Measurements from ENCODE around the gene RBPMS2. TPM values are rescaled to one million over a fixed set of nuclear protein-coding genes. Genes with fewer than 3 reads are reported as not detected.

Gene RBPMS2
- total RNA-seq, 2 experiments from 2014 or later = 0.12 TPM; not detected in 1

DNA sequence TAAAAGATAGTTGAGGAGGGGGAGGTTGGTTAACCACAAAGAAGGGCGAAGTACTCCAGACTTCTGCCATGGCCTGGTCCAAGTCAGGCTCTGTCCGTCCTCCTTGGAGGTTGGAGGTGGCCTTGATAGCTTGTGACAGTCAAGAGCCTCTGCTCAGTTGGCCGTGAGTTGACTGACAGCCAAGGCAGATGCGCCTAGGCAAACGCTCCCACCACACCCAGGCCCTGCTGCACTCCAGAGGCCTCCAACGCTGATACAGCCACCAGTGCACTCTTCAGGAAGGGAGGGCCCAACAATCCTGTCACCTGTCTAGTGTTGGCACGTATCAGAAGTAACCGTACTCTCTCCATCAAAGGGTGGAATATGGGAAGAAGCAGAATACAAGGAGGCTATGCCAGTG lies 9.3 kb downstream of the RBPMS2 start:
- H3K27ac Mint-ChIP-seq = no peak overlapping the region
- intact Hi-C loops (cut with micrococcal nuclease) = no loop called here
- no peak overlapping the region for H3K4me3 Mint-ChIP-seq
- no peaks in the 10 kb centered on the region for H3K4me1 Mint-ChIP-seq (ENCODE audit: low read depth)
- H3K27me3 Mint-ChIP-seq = no peaks in the 10 kb centered on the region
- DNase-seq = no peak
- ChIA-PET POLR2A (no interaction called here), CTCF (interaction anchor here (2.3 to 4.2 kb wide), 2 partner anchors 44 to 140 kb away, joined by 6 to 25 read pairs; no protein-coding TSS in a partner anchor)
- H3K36me3 Mint-ChIP-seq = no peaks in the 10 kb centered on the region
- no peaks in the 10 kb centered on the region for H3K9me3 Mint-ChIP-seq

DNA sequence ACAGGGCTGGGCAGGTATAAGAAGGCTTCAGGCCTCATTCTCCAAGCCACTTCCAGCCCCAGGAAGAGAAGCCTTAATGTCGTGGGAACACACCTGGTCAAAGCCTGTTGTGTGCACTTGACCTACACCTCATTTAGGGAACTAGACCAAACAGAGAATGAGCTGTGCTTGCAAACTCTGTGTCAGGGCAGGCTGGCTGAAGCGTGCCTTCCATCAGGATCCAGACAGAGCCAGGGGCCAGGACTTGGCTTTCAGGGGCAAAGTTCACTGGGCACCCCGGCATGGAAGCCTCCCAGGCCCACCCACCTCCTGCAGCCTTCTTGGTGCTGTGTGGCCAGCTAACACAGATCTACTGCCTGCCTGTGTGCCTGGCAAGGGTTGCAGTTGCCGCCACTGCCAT lies 11.5 kb downstream of the RBPMS2 start:
- Mint-ChIP-seq H3K9me3 (no peaks in the 10 kb centered on the region), H3K27ac (no peak overlapping the region), H3K4me3 (no peak overlapping the region), H3K36me3 (no peaks in the 10 kb centered on the region), H3K4me1 (ENCODE audit: low read depth) (no peaks in the 10 kb centered on the region), H3K27me3 (no peaks in the 10 kb centered on the region)
- no peak for DNase-seq
- intact Hi-C loops (cut with micrococcal nuclease) = no loop called here
- POLR2A ChIA-PET = interaction anchor here (0.6 kb wide), 1 partner anchor 91 kb away, joined by 3 read pairs; no protein-coding TSS in a partner anchor
- CTCF ChIA-PET = no interaction called here

DNA sequence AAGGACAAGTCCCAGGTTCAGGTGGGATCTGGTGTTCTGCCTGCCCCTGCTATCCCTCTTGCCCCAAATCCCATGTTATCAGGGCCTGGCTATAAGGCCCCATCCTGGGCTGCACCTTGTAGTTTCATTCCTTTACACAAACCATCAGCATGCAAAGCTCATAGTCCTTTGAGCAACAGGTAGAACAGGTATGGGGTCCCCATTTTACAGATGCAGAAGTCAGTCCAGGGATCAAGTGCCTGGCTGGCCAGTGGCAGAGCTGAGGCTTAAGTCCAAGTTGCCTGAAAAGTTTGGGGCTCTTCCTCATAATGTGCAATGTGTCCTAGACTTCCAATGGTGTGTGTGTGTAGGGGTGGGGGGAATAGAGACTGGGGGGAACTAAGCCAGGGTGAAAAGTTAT lies 11.9 kb downstream of the RBPMS2 start:
- DNase-seq = no peak
- POLR2A ChIA-PET = interaction anchor here (0.6 kb wide), 1 partner anchor 92 kb away, joined by 3 read pairs; no protein-coding TSS in a partner anchor
- no peaks in the 10 kb centered on the region for H3K9me3 Mint-ChIP-seq
- H3K4me3 Mint-ChIP-seq = no peak overlapping the region
- H3K27ac Mint-ChIP-seq = no peak overlapping the region
- CTCF ChIA-PET = no interaction called here
- H3K36me3 Mint-ChIP-seq = no peaks in the 10 kb centered on the region
- intact Hi-C loops (cut with micrococcal nuclease) = no loop called here
- no peaks in the 10 kb centered on the region for H3K27me3 Mint-ChIP-seq
- H3K4me1 Mint-ChIP-seq (ENCODE audit: low read depth) = no peaks in the 10 kb centered on the region

DNA sequence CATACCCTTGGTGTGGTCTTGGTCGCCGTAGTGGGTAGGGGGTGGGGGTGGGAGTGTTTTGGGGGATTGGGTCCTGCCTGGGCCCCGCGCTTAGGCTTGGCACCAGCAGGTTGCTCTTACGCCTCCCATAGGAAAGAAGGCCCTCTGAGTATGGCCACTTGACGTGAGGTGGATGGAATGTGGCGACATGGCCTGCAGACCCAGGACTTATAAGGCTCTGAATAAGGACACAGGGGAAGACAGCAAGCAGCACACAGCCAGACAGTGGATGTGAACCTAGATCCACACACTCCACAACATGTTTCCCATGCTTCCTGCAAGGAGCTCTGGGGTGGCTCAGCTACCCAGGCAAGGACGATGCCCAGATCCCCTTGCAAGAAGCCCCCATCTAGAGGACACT lies 12.4 kb downstream of the RBPMS2 start:
- ChIA-PET CTCF (no interaction called here), POLR2A (interaction anchor here (0.6 kb wide), 1 partner anchor 92 kb away, joined by 3 read pairs; no protein-coding TSS in a partner anchor)
- intact Hi-C loops (cut with micrococcal nuclease) = no loop called here
- Mint-ChIP-seq H3K27ac (no peak overlapping the region), H3K36me3 (no peaks in the 10 kb centered on the region), H3K27me3 (no peaks in the 10 kb centered on the region), H3K4me1 (ENCODE audit: low read depth) (no peaks in the 10 kb centered on the region), H3K9me3 (no peaks in the 10 kb centered on the region), H3K4me3 (no peak overlapping the region)
- no peak for DNase-seq

DNA sequence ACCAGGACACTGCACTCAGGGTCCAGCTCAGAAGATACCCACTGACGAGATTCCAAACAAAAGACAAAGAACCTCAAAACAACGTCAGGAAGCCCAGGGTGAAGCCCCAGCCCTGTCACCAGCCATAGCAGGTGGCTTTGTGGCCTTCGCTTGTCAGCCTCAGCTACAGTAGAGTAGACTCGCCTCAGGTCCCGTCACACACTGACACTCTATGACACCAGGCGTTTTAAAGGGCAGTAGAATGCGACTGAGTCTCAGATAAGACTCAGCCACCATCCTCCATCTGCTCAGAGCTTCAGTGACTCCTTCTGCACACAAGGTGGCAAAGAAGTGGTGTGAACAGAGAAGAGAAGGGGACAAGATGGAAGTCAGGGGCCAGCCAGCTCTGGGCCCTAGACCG lies 12.8 kb downstream of the RBPMS2 start:
- H3K27me3 Mint-ChIP-seq = no peaks in the 10 kb centered on the region
- H3K4me1 Mint-ChIP-seq (ENCODE audit: low read depth) = no peaks in the 10 kb centered on the region
- intact Hi-C loops (cut with micrococcal nuclease) = no loop called here
- H3K36me3 Mint-ChIP-seq = no peaks in the 10 kb centered on the region
- no peaks in the 10 kb centered on the region for H3K9me3 Mint-ChIP-seq
- POLR2A ChIA-PET = no interaction called here
- H3K27ac Mint-ChIP-seq = no peak overlapping the region
- CTCF ChIA-PET = no interaction called here
- DNase-seq = no peak
- no peak overlapping the region for H3K4me3 Mint-ChIP-seq

DNA sequence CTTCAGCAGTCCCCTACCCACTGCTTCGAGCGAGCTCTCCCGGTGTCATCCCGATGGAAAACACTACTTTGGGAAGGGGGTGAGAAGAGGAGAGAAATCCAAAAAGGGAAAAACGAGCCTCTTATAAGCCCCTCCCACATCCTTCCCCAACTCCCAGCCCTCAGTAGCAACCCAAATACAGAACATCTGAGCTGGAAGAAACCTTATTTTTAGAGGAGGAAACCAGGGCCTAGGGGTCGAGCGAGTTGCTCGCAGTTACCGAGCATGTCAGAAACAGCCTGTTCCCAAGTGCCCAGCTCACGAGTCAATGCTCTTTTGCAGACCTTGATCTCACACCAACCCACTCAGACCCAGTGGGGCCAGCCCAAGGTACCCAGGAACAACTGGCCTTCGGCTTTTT lies 14.2 kb downstream of the RBPMS2 start:
- intact Hi-C loops (cut with micrococcal nuclease) = no loop called here
- no peaks in the 10 kb centered on the region for H3K27me3 Mint-ChIP-seq
- no peak for DNase-seq
- no peaks in the 10 kb centered on the region for H3K4me1 Mint-ChIP-seq (ENCODE audit: low read depth)
- H3K36me3 Mint-ChIP-seq = no peaks in the 10 kb centered on the region
- H3K4me3 Mint-ChIP-seq = no peak overlapping the region
- POLR2A ChIA-PET = no interaction called here
- H3K9me3 Mint-ChIP-seq = no peaks in the 10 kb centered on the region
- H3K27ac Mint-ChIP-seq = no peak overlapping the region
- CTCF ChIA-PET = interaction anchor here (0.6 kb wide), 1 partner anchor 11 kb away, joined by 4 read pairs; no protein-coding TSS in a partner anchor

DNA sequence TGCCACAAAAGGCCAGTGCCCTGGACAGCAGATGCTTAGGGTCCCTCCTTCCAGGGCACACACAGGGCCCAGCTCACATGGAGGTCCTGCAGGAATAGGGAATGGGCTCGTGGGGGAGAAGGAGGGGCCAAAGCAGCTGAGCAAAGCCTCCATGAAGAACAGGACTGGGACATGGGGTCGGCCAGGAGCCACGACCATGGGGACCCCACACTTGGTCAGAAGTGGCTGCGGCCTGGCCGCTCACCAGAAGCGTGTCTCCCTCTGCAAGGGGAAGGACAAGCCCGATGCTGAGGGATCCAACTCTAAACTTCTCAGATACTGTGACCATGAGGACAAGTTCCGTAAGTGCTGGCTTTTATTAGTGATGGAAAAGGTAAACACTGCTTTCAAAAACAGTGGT lies 15.3 kb downstream of the RBPMS2 start:
- Mint-ChIP-seq H3K4me3 (no peak overlapping the region), H3K27me3 (peaks cover 1% of the 10 kb centered on the region), H3K27ac (no peak overlapping the region), H3K9me3 (no peaks in the 10 kb centered on the region), H3K36me3 (no peaks in the 10 kb centered on the region), H3K4me1 (ENCODE audit: low read depth) (no peaks in the 10 kb centered on the region)
- ChIA-PET CTCF (no interaction called here), POLR2A (no interaction called here)
- intact Hi-C loops (cut with micrococcal nuclease) = no loop called here
- DNase-seq = no peak

DNA sequence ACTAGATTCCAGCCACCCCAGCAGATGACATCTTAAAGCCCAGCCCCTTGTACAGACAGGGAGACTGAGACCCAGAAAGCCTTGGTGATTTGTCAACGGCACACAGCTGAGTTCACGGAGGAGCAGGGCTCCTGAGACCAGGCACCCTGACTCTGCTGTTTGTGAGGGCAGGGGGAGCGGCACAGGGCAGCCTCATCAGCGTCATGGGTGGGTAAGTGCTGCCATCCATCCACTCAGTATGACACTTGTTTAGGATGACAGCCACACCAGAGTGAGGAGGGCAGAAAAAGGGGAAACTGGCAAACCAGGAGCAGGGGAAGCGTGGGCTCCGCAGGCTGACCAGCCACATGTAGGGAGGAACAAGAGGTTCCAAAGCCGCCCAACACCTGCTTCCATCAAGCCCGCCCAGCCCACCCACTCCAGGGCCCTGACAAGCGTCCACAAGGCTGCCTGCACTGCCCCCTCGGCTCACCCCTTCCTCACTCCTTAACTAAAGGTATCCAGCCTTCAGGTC lies 19.9 kb downstream of the RBPMS2 start:
- Mint-ChIP-seq H3K9me3 (no peaks in the 10 kb centered on the region), H3K4me3 (no peak overlapping the region), H3K27me3 (peaks cover 1% of the 10 kb centered on the region), H3K4me1 (ENCODE audit: low read depth) (no peaks in the 10 kb centered on the region), H3K27ac (no peak overlapping the region), H3K36me3 (no peaks in the 10 kb centered on the region)
- CTCF ChIA-PET = interaction anchor here (0.6 kb wide), 1 partner anchor 218 kb away, joined by 3 read pairs; no protein-coding TSS in a partner anchor
- POLR2A ChIA-PET = no interaction called here
- no peak for DNase-seq
- intact Hi-C loops (cut with micrococcal nuclease) = no loop called here

DNA sequence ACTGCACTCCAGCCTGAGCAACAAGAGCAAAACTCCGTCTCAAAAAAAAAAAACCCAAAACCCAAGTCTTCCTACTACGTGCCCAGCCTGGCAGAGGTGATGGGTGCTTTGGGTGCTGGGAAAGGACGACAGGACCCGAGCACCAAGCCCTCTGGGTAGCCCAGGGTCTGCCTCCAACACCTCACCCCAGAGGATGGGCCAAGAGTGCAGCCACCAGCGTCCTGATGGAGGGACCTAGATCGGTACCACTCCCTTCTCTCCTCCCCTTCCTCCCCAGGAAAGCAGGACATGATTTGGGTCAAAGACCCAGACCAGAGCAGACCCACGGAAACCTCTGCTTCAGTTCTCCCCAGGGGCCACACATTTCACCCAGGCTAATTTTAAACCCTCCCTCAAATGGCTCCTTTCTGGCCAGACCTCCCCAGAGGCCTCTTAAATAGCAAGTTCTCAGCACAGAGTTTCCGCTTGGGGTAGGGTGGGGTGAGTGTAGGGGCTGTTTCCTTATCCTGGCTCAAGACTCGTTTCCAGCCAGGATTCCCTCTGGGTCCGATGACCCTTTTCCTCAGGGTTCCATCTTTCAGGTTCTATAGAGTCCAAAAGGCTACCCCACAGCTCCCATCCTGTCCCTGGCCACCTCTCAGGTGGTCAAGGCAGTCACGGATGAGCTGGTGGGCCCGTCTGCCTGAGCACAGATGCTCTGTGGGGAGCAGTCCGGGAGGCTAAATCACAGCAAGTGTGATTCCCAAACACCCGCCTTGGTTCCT lies 20.5 kb downstream of the RBPMS2 start:
- ChIA-PET POLR2A (no interaction called here), CTCF (no interaction called here)
- intact Hi-C loops (cut with micrococcal nuclease) = no loop called here
- Mint-ChIP-seq H3K27ac (no peak overlapping the region), H3K36me3 (no peaks in the 10 kb centered on the region), H3K27me3 (peaks cover 1% of the 10 kb centered on the region), H3K4me3 (no peak overlapping the region), H3K4me1 (ENCODE audit: low read depth) (no peaks in the 10 kb centered on the region), H3K9me3 (no peaks in the 10 kb centered on the region)
- no peak for DNase-seq

DNA sequence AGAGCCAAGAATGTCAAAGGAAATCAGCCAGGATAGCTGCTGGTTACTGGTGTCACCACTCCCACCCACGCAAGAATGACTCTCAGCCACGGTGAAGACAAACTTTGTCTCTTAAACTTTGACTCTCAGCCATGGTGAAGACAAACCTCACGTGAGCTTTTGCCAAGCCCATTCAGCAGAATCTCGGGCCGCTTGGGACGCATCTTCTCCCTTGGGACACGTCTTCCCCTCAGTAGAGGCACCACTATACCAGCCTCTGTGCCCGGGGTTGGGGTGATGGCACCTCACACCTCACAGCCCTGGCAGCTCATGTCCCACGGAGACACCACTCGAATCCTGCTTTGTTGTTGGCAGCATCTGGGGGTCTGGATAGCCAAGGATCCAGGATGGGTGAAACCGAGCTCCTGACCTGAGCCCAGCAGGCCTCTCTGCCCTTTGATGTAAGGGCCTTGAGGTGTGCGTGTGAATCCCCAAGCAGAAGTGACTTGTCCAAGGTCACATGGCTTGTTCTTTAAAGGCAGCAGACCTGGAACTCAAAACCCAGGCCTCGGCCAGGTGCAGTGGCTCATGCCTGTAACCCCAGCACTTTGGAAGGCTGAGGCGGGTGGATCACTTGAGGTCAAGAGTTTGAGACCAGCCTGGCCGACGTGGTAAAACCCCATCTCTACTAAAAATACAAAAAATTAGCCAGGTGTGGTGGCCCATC lies 21.8 kb downstream of the RBPMS2 start:
- no peak overlapping the region for H3K4me3 Mint-ChIP-seq
- no peaks in the 10 kb centered on the region for H3K4me1 Mint-ChIP-seq (ENCODE audit: low read depth)
- no peak for DNase-seq
- POLR2A ChIA-PET = no interaction called here
- intact Hi-C loops (cut with micrococcal nuclease) = no loop called here
- peaks cover 1% of the 10 kb centered on the region for H3K27me3 Mint-ChIP-seq
- H3K27ac Mint-ChIP-seq = no peak overlapping the region
- no peaks in the 10 kb centered on the region for H3K36me3 Mint-ChIP-seq
- no peaks in the 10 kb centered on the region for H3K9me3 Mint-ChIP-seq
- CTCF ChIA-PET = interaction anchor here (0.9 kb wide), 1 partner anchor 22 kb away, joined by 3 read pairs; no protein-coding TSS in a partner anchor

DNA sequence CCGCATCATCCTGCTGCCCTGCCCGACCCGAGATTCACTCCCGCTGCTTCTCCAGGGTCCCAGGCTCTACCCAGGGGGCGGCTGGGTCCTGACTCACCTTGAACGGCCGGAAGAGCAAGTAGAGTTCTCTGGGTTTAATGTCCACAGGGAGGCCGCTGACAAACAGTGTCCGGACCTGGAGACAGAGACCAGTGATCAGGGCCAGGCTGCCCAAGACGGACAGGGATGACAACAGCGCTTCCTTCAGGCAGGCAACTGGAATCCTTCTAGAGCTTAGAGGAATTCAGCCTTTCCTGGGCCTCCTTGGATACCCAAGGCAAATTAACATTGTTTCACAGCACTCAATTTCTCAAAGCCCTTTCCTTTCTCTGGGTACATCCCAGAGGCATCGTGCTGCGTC lies 23.9 kb downstream of the RBPMS2 start:
- no peak for DNase-seq
- Mint-ChIP-seq H3K36me3 (no peaks in the 10 kb centered on the region), H3K27ac (no peak overlapping the region), H3K27me3 (peaks cover 7% of the 10 kb centered on the region), H3K4me3 (no peak overlapping the region), H3K9me3 (no peaks in the 10 kb centered on the region), H3K4me1 (ENCODE audit: low read depth) (no peaks in the 10 kb centered on the region)
- ChIA-PET POLR2A (no interaction called here), CTCF (no interaction called here)
- intact Hi-C loops (cut with micrococcal nuclease) = no loop called here

DNA sequence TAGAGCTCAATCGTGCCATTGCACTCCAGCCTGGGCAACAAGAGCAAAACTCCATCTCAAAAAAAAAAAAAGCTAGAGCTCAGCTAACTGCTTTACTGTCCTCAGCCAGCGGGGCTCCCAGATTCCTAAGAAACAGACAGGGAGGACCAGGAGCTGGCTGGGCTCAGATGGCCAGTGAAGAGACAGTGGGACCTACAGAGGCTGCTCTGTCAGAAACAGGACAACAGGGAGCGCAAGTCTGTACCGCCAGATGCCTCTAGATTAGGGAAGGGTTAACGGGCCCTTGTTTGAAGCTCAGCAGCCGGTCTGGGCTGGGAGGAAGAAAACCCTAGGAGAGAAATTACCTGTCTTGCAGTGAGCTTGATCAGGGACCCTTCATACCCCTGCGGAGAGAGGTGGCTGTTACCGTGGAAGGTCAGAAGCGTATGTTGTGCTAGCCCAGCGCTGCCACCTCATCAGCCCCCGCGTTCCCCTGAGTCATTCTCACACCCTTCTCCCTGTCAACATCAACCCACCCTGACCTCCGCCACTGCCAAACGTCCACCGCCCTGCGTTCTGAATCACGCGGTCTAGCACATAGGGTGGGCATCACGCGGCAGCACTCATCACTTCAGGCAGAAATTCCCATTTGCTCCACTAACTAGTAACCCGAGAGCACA lies 25.3 kb downstream of the RBPMS2 start:
- Mint-ChIP-seq H3K4me1 (ENCODE audit: low read depth) (no peaks in the 10 kb centered on the region), H3K4me3 (no peak overlapping the region), H3K36me3 (no peaks in the 10 kb centered on the region), H3K9me3 (no peaks in the 10 kb centered on the region), H3K27me3 (peaks cover 8% of the 10 kb centered on the region), H3K27ac (no peak overlapping the region)
- intact Hi-C loops (cut with micrococcal nuclease) = no loop called here
- ChIA-PET CTCF (interaction anchor here (0.7 to 1.3 kb wide), 2 partner anchors 18 to 60 kb away, joined by 3 to 5 read pairs; no protein-coding TSS in a partner anchor), POLR2A (no interaction called here)
- DNase-seq = no peak

All from activated CD4-positive, alpha-beta memory T cell treated with anti-CD3 and anti-CD28 coated beads for 36 hours (primary cell).